SK-N-SH (cell line): ENCODE data around the gene BRINP3. TPM values are rescaled to one million over a fixed set of nuclear protein-coding genes. Genes with fewer than 3 reads are reported as not detected.

Experiments used
- CTCF ChIA-PET: fragments of 300-600, 350-600 bp; formaldehyde crosslinking; extraction: SDS; loops from one replicate; lab custom pipeline; 2021; lab: Yijun Ruan, JAX
- POLR2A ChIA-PET: fragments of 350-600 bp; sonication (Branson Sonifier 250); formaldehyde crosslinking; extraction: SDS; loops from one replicate; lab custom pipeline; 2020; ENCODE audit warnings: antibody characterized with exemption, inconsistent platforms; lab: Yijun Ruan, JAX
- DNase-seq: peaks from one replicate; pipeline ENCODE4 v3.0.0; 2012
- H2AFZ ChIP-seq: fragments of 200-600 bp; sonication (generic); 2 replicates; pipeline ENCODE4 v1.8.1; 2016; ENCODE audit warnings: antibody characterized with exemption, mild to moderate bottlenecking, low read depth
- H3F3A ChIP-seq: fragments of 200-600 bp; sonication (generic); replicated peaks from 2 replicates; pipeline ENCODE3; 2016; ENCODE audit warnings: antibody characterized with exemption, mild to moderate bottlenecking; ENCODE audit not compliant: insufficient read depth
- H3K27ac ChIP-seq, 2 experiments: fragments of 200-500 bp in 1 of 2; fragments of 200-600 bp in 1 of 2; sonication (Bioruptor generic) in 1 of 2; sonication (generic), shearing (Covaris generic) in 1 of 2; 2 replicates each; pipeline versions ENCODE4 v1.5.1 to v1.6.1; 2014 to 2016; ENCODE audit warnings: low read depth in 2 of 2, inconsistent platforms in 1 of 2, low read length in 1 of 2, mild to moderate bottlenecking in 1 of 2, mixed read lengths in 1 of 2
- H3K27me3 ChIP-seq: fragments of 200-600 bp; sonication (generic), shearing (Covaris generic); 2 replicates; pipeline ENCODE4 v1.6.1; 2016; ENCODE audit warnings: mixed run types; ENCODE audit not compliant: insufficient read depth
- H3K36me3 ChIP-seq, 2 experiments: fragments of 200-500 bp in 1 of 2; fragments of 200-600 bp in 1 of 2; sonication (Bioruptor generic) in 1 of 2; sonication (generic) in 1 of 2; replicated peaks in 1 of 2; 2 replicates each; pipeline versions ENCODE3 to v1.5.1; 2014 to 2016; ENCODE audit warnings: low read length in 1 of 2, mild to moderate bottlenecking in 1 of 2; ENCODE audit not compliant: insufficient read depth in 2 of 2, control insufficient read depth in 1 of 2
- H3K4me1 ChIP-seq, 2 experiments: fragments of 200-500 bp in 1 of 2; fragments of 200-600 bp in 1 of 2; sonication (Bioruptor generic) in 1 of 2; sonication (generic), shearing (Covaris generic) in 1 of 2; 2 replicates each; pipeline versions ENCODE4 v1.5.1 to v1.6.1; 2014 to 2016; ENCODE audit warnings: low read depth in 1 of 2, low read length in 1 of 2, mixed run types in 1 of 2; ENCODE audit not compliant: insufficient read depth in 2 of 2, control insufficient read depth in 1 of 2
- H3K4me2 ChIP-seq: fragments of 200-600 bp; sonication (generic), shearing (Covaris generic); 2 replicates; pipeline ENCODE4 v1.6.1; 2017; ENCODE audit warnings: mixed run types
- H3K4me3 ChIP-seq, 2 experiments: fragments of 200-500 bp in 1 of 2; fragments of 200-600 bp in 1 of 2; sonication (Bioruptor generic) in 1 of 2; sonication (generic), shearing (Covaris generic) in 1 of 2; 2 replicates each; pipeline versions ENCODE4 v1.5.1 to v1.8.1; 2014 to 2016; ENCODE audit warnings: low read depth in 2 of 2, inconsistent platforms in 1 of 2, low read length in 1 of 2, mild to moderate bottlenecking in 1 of 2, mixed read lengths in 1 of 2, moderate library complexity in 1 of 2
- H3K79me2 ChIP-seq: fragments of 200-600 bp; sonication (generic); 2 replicates; pipeline ENCODE4 v1.8.1; 2017; ENCODE audit warnings: mild to moderate bottlenecking; ENCODE audit not compliant: insufficient read depth
- H3K9ac ChIP-seq: fragments of 200-600 bp; sonication (generic); 2 replicates; pipeline ENCODE4 v1.6.1; 2017; ENCODE audit warnings: mixed run types
- H3K9me2 ChIP-seq: fragments of 200-600 bp; sonication (generic); 2 replicates; pipeline ENCODE4 v1.6.1; 2017; ENCODE audit warnings: mixed run types
- H3K9me3 ChIP-seq: fragments of 200-600 bp; sonication (generic); 2 replicates; pipeline ENCODE4 v1.6.1; 2017; ENCODE audit warnings: mixed run types, mild to moderate bottlenecking, moderate library complexity
- H4K20me1 ChIP-seq: fragments of 200-600 bp; sonication (generic); 2 replicates; pipeline ENCODE4 v1.6.1; 2017; ENCODE audit warnings: mild to moderate bottlenecking, mixed run types; ENCODE audit not compliant: insufficient read depth
- CTCF ChIP-seq: fragments of 200-600 bp; sonication (generic); IDR thresholded peaks from 2 replicates; pipeline ENCODE4 v1.6.1; 2017; ENCODE audit warnings: antibody characterized with exemption, mild to moderate bottlenecking, moderate library complexity
- ELF1 ChIP-seq: IDR thresholded peaks from 2 replicates; pipeline ENCODE4 v1.4.0; 2012
- EP300 ChIP-seq, 2 experiments: IDR thresholded peaks; 2 replicates each; pipeline versions ENCODE4 v1.4.0 to v1.6.1; 2012; ENCODE audit warnings: borderline replicate concordance in 1 of 2, low read depth in 1 of 2, low read length in 1 of 2
- EZH2phosphoT487 ChIP-seq: fragments of 200-600 bp; sonication (generic); IDR thresholded peaks from 2 replicates; pipeline ENCODE4 v1.6.1; 2017; ENCODE audit warnings: low read depth, mixed run types, mild to moderate bottlenecking, antibody characterized with exemption, moderate library complexity, borderline replicate concordance
- FOSL2 ChIP-seq: IDR thresholded peaks from 2 replicates; pipeline ENCODE4 v1.4.0; 2012; ENCODE audit warnings: low read depth, mild to moderate bottlenecking, moderate library complexity, borderline replicate concordance
- FOXM1 ChIP-seq: IDR thresholded peaks from 2 replicates; pipeline ENCODE4 v1.4.0; 2012; ENCODE audit warnings: low read depth, mild to moderate bottlenecking
- GATA2 ChIP-seq: sonication (generic); formaldehyde crosslinking; IDR thresholded peaks from 2 replicates; pipeline ENCODE4 v1.5.0; 2020; ENCODE audit warnings: mild to moderate bottlenecking, missing genetic modification reagents
- IRF3 ChIP-seq: fragments of 150-350 bp; IDR thresholded peaks from 2 replicates; pipeline ENCODE4 v1.6.1; 2016; ENCODE audit warnings: mild to moderate bottlenecking, low read depth, low read length
- JUND ChIP-seq: IDR thresholded peaks from 2 replicates; pipeline ENCODE4 v1.4.0; 2012
- MXI1 ChIP-seq: IDR thresholded peaks from 2 replicates; pipeline ENCODE4 v1.6.1; 2012; ENCODE audit warnings: mild to moderate bottlenecking, low read depth, low read length, improper control_type of control experiment
- NFIC ChIP-seq: IDR thresholded peaks from 2 replicates; pipeline ENCODE4 v1.4.0; 2012; ENCODE audit warnings: borderline replicate concordance
- NRF1 ChIP-seq: IDR thresholded peaks from 2 replicates; pipeline ENCODE4 v1.6.1; 2012; ENCODE audit warnings: low read depth, mild to moderate bottlenecking, low read length
- POLR2AphosphoS5 ChIP-seq: IDR thresholded peaks from 2 replicates; pipeline ENCODE4 v1.6.1; 2012; ENCODE audit warnings: low read depth, low read length
- RAD21 ChIP-seq: IDR thresholded peaks from 2 replicates; pipeline ENCODE4 v1.6.1; 2012; ENCODE audit warnings: mild to moderate bottlenecking, low read length
- RCOR1 ChIP-seq: fragments of 150-350 bp; IDR thresholded peaks from 2 replicates; pipeline ENCODE4 v1.6.1; 2017; ENCODE audit warnings: antibody characterized with exemption, low read length
- REST ChIP-seq: IDR thresholded peaks from 2 replicates; pipeline ENCODE4 v1.6.1; 2012; ENCODE audit warnings: mild to moderate bottlenecking, low read depth, low read length, moderate library complexity
- RXRA ChIP-seq: IDR thresholded peaks from 2 replicates; pipeline ENCODE4 v1.4.0; 2012; ENCODE audit warnings: low read depth, mild to moderate bottlenecking, borderline replicate concordance
- TCF12 ChIP-seq: IDR thresholded peaks from 2 replicates; pipeline ENCODE4 v1.4.0; 2012
- TEAD4 ChIP-seq: IDR thresholded peaks from 2 replicates; pipeline ENCODE4 v1.4.0; 2012; ENCODE audit warnings: mild to moderate bottlenecking, borderline replicate concordance; ENCODE audit not compliant: insufficient read depth
- USF2 ChIP-seq: fragments of 150-350 bp; IDR thresholded peaks from 2 replicates; pipeline ENCODE4 v1.6.1; 2017; ENCODE audit warnings: antibody characterized with exemption, low read length, low read depth, borderline replicate concordance
- YY1 ChIP-seq: IDR thresholded peaks from 2 replicates; pipeline ENCODE4 v1.4.0; 2012; ENCODE audit warnings: low read depth, mild to moderate bottlenecking
- WGBS: methylation state at CpG from one replicate; pipeline ENCODE4 v1.1.6; 2017; ENCODE audit warnings: low lambda C conversion rate; 5-methylcytosine and 5-hydroxymethylcytosine counted together
- polyA plus RNA-seq, 3 experiments: library from polyadenylated mRNA; depleted of rRNA; stranded (reverse); fragments of >200 nt; gene quantifications; 2 replicates each; pipeline ENCODE4 v1.2.3, GENCODE V29; 2012

The BRINP3 gene
- polyA plus RNA-seq, 1 of the 3 experiments (the other 2 are of a cell fraction): not detected

- TF ChIP-seq EZH2phosphoT487 (no peak), TEAD4 (no peak), MXI1 (no peak)
These were observed 339.4 kb downstream of the BRINP3 start (continued) for GRCh38 chr1:190138266-190138665.

GRCh38 chr1:190129366-190129765, 348.3 kb downstream of the BRINP3 start:
- DNase-seq: no peak
- TF ChIP-seq REST (no peak), TCF12 (no peak), NRF1 (no peak), FOXM1 (no peak), YY1 (no peak), EP300 (IDR thresholded peaks at IDR 0.05; ENCODE audit: borderline replicate concordance in 1 of 2, low read depth in 1 of 2, low read length in 1 of 2) (no peak), RAD21 (no peak), MXI1 (no peak), RCOR1 (no peak), RXRA (no peak), CTCF (no peak), GATA2 (CRISPR knock-in tag) (no peak), ELF1 (no peak), FOSL2 (no peak), IRF3 (no peak), JUND (no peak), POLR2AphosphoS5 (no peak), USF2 (no peak), NFIC (no peak)
- TF ChIP-seq, all 33 proteins: peak for 0
- Histone ChIP-seq H3K79me2 (no peaks in the 10 kb centered on the region), H3K9me2 (no peaks in the 10 kb centered on the region), H3K36me3 (no peaks in the 10 kb centered on the region), H3K4me3 (no peak overlapping the region), H3F3A (no peaks in the 10 kb centered on the region), H4K20me1 (no peaks in the 10 kb centered on the region), H3K9ac (no peak overlapping the region), H3K9me3 (no peaks in the 10 kb centered on the region), H3K27me3 (no peaks in the 10 kb centered on the region), H3K27ac (no peak overlapping the region), H3K4me2 (no peak overlapping the region), H2AFZ (no peak overlapping the region), H3K4me1 (no peaks in the 10 kb centered on the region)
- ChIA-PET POLR2A (no interaction called here), CTCF (no interaction called here)
- WGBS: 89% methylated on average over 1 of the region's 1 CpG
